Subcutaneous adipose tissue (tissue), 4 donors: ENCODE results near the gene ETS2. TPM values are rescaled to one million over a fixed set of nuclear protein-coding genes. Genes with fewer than 3 reads are reported as not detected.

Experiments
- total RNA-seq, 4 donors: library from RNA; depleted of rRNA; stranded (reverse); fragments of >200 nt; gene quantifications; one replicate each; pipeline ENCODE4 v1.1.0, GENCODE V29; 2016
- TF ChIP-seq, protein P1 (sequence below): fragments of 450-650 bp; IDR thresholded peaks from one replicate; pipeline ENCODE4 v1.5.1; 2016; ENCODE audit warnings: low read depth, mild to moderate bottlenecking, control low read depth, antibody characterized with exemption, moderate library complexity

Gene ETS2
- total RNA-seq, 4 donors from 2014 or later = 53.5 to 68.7 (median 56.0) TPM

DNA sequence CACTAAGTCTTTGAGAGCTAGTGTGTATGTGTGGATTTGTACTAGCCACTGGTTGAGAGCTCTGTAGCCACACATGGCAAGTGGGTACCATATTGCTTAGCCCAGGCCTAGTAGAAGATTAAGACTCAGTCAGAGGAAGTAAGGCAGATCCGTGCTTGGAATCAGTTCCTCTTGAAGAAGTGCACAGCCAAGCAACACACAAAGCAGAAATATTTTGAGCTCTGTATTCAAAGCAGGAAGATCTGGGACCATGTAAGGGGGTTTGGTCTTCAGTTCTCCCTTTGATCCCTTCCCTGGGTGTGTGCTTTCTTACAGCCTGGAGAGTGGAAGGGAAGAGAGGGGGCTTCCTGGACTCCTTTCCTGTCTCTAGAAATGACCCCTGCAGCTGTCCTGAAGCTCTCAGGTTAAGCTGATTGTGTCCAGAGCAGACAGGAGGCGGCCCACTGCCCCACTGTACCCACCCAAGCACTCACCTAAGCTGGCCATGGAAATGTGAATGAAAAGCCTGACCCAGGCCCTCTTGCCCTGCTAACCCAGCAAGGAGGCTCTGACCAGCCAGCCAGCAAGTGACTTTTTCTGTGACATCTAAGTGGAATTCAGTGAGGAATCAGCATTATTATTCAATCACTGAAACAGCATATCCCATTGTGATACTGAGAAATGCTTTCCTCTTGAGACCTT lies 3.6 kb downstream of the ETS2 start:
- TF ChIP-seq, protein P1, sequence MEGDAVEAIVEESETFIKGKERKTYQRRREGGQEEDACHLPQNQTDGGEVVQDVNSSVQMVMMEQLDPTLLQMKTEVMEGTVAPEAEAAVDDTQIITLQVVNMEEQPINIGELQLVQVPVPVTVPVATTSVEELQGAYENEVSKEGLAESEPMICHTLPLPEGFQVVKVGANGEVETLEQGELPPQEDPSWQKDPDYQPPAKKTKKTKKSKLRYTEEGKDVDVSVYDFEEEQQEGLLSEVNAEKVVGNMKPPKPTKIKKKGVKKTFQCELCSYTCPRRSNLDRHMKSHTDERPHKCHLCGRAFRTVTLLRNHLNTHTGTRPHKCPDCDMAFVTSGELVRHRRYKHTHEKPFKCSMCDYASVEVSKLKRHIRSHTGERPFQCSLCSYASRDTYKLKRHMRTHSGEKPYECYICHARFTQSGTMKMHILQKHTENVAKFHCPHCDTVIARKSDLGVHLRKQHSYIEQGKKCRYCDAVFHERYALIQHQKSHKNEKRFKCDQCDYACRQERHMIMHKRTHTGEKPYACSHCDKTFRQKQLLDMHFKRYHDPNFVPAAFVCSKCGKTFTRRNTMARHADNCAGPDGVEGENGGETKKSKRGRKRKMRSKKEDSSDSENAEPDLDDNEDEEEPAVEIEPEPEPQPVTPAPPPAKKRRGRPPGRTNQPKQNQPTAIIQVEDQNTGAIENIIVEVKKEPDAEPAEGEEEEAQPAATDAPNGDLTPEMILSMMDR = no peak

DNA sequence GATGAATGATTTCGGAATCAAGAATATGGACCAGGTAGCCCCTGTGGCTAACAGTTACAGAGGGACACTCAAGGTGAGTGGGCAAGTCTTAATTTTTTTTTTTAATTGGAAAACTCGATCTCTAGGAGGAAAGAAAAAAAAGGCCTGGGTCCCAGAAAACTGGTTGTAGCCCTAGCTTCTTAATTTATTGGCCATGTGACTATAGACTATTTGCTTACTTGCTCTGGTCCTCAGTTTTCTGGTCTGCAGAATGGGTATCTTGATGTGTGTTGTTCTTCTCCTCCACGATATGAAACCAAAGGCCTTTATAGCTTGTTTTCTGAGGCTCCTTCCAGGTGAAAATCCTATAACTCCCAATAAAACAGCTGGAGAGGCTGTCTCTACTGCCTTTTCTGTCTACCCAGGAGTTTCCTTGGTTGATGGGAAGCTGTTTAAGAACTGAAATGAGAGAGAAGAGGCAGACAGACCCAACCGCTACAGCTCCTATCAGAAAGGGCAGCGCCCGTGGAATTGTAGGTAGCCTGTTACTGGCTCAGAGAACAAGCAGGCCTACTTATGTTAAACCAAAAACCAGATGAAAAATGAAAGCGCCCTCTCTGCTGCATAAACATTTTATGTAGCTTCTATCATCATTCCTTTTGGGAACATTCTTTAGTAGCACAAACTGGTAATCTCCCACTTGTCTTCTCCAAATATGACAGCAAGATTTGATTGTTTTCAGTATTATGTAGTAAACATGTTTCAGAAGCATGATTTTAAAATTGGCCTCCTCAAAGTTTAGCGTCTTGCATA lies 4.5 kb downstream of the ETS2 start:
- TF ChIP-seq, protein P1 = no peak

DNA sequence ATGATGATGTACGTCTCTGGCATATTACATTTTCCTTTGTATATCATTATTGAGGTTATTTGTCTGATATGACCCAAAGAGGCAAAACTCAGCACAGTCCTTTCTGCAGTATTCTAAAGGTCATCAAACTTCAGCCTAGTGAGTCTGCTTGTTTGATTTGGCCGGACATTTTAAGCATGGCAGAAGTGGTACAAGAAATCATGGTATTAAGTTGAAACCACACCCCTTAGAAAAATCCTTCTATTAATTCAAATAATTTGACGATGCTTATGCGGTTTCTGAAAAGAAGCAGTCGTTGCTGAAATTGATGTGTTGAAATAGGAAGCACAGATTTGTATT lies 5.1 kb downstream of the ETS2 start:
- TF ChIP-seq, protein P1 = no peak

DNA sequence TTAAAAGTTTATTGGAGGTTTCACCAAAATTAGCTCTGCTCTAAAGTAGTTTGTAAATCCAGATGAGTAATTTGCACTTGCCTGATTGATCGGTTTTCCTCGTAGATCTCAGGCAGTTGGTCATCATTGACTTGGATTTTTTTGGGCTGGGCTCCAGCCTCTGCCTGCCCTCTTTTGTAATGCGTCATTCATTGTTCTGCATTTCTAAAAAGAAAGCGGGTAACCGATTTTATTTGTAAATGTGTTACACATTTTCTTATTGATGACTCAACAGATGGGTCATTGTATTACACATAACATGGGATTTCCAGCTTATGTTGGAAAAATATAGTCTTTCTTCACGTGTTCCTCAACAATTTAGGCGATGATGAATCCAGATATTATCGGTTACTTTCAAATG lies 5.5 kb downstream of the ETS2 start:
- TF ChIP-seq, protein P1 = no peak

DNA sequence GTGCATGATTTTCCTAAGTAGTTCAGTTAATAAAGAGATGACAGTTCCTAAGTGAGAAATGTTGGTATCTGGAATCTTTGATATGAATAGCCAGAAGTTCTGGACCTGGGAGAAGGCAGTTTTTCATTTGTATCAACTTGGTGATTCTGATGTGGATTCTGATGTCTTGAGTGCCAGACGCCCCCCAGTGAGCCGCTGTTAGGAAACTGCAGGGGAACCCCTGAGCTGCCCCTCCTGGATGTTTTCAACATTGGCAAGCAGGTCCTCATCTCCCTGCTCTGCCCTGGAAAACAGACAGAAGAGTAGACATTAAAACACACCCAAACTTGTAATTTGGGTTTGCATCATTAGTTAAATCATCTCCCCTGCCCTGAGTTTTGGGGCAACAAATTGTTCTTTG lies 7.4 kb downstream of the ETS2 start:
- TF ChIP-seq, protein P1 = no peak

DNA sequence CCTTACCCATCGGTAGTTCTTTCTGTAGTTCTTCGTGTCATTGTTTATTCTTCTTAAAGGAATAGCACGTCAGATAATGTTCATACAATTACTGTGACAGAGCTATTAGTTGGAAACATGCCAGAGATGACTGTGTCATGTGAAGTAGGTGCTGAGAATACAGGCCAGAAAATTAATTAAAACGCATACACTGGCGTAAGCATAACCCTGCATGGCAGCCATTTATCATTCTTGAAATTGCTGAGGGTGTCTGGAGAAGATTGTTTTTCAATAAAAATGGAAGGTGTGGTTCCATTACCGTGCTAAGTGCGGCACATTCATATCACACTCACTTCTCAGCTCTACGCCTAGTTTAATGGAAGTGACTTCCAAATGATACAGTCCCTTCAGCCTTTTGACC lies 7.8 kb downstream of the ETS2 start:
- TF ChIP-seq, protein P1 = no peak
